ENCODE results near the gene ZNF653.
"Not testable (repeated sequence)": the region's sequence is repeated elsewhere in the genome, so short reads cannot be mapped to it uniquely, and the experiment has no call there.

Gene ZNF653

DNA sequence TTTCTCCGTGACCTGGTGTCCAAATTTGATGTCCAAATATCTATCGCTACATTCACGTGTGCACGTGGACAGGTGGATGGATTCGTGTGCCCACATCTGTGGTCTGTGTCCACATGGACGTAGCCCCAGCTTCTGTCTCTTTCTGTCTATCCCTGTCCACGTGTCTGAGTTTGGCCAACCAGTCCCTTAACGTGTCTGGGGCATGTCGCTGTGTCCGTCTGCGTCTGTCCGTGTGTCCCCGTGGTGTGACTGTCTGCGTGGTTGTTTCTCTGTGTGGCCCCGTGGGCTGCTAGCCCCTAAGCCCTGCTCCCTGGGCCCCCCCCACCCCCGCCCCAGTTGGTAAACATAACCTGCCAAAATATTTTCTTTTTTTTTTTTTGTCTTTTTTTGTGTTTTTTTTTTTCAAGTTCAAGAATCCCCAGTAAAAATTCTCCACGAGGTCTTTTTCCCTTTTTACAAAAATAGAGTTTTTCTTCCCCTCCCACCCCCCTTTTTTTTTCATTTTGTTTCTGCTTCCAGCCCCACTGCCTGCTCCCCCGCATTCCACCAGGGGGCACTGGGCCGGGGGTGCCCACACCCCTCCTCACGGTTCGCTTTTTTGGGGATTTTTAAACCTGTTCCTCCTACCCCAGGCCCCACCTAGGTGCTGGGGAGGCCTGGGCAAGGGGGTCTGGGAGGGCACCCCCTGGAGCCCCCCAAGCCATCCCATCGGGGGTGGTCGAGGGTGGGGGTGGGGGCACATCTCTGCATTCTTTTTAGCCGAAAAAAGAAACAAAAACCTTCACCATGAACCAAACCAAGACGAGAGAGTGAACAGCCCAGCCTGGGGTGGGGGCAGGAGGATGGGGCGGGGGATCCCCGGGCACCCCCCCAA is 51.9 kb downstream of the ZNF653 start:
- DNase-seq, result no peak

DNA sequence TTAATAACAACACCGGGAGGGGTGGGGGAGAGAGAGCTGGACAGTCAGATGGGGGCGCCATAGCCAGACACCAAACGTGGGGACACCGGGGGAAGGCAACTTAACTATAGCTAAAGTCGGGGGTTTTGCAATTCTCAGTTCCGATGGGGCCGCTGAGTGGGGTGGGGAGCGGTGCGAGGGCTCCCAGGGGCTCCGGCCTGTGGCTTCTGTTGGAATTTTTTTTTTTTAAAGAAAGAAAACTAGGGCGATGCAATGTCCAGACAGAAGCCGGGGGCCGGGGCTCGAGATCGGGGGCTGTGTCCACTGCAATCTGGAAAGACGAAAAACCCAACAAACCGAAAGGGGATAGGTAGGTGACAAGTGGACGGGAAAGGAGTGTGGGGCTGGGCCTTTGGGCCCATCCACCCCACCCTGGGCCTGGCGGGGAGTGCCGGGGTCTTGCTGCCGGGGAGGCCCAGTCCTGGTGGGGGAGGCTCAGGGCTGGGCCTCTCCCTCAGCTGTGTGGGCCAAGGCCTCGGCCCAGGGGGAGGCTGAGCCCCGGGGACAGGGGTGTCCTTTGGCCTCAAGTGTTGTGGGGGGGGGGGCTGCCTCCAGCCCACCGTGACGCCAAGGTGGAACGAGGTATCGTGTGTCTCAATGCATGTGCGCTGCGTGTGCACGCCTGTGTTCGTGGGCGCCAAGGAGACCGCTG is 52.9 kb downstream of the ZNF653 start:
- DNase-seq, result no peak

DNA sequence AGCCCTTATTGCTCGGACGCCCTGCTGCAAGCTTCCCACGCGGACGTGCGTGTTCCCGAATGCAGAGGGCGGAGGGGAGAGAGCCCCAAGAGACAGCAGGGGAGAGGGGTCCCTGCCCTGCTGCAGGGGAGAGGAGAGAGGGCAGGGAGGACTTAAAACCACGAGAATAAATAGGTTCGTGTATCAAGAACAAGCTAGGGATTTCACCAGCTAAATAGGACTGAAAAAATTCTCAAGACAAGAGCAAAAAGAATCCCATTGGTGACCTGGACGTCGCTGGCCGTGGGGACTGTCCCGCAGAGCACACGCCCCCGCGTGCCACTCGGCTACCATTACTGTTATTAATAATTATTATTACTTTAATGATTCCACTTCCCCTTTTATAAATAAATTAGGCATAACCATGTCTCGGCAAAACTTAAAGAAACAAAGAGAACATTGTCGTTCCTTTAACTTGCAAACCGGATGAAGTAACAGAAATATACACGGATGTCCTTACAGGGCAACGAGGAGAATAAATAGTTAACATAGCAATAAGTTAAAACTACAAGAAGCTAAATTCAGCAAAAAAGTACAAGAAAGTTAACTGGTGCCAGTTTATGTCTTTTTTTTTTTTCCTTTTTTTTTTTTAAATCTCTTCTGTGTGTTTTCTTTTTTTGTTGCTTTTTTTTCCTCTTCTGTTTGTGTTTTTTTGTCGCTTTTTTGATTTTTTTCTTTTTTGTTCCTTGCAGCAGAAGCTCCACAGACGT is 53.6 kb downstream of the ZNF653 start:
- no peak for DNase-seq

DNA sequence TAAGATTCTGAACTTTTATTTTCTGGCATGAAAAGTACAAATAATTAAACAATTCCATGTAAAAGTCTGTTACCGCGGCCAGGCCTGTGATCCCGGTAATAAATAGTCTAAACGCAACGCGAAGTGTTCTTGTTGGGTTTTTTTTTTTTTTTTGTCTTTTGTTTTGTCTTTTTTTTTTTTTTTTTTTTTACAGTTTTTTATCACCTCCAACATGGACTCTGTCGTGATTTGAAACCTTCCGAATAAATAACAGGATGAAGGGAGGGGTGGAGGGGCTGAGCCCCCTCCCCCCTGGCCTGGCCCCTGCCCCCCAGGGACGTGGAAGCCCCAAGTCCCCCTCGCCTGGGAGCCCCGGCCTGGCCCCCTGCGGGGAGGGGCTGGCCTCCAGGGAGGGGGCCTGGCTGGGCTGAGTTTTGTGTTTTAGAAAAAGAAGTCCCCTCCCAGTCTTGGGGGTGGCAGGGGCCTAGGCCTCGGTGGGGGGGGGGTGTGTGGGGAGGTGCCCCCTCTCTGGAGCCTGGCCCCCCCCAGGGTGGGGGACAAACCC is 54.2 kb downstream of the ZNF653 start:
- no peak for DNase-seq

DNA sequence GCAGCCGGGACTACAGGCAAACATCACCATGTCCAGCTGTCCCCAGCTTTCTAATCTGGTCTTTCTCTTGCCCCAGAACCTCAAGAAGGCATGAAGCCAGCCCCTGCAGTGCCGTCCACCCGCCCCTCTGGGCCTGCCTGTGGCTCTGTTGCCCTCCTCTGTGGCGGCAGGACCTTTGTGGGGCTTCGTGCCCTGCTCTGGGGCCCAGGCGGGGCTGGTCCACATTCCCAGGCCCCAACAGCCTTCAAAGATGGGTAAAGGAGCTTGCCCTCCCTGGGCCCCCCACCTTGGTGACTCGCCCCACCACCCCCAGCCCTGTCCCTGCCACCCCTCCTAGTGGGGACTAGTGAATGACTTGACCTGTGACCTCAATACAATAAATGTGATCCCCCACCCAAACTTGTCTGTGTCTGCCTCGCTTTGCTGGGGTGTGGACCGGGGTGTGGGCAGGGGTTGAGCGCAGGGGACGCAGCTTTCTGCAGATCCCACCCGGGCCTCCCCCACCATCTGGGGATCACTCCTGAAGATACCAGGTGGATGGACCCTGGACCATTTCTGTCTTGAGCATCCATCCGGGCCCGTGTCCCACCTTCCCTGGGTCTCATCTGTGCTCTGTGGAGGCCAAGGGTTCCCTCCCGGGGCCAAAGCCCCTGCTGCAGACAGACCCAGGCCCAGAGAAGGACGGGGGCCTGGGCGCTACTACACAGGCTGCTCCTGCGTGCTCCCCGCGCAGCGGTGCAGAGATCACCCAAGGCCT is 54.9 kb downstream of the ZNF653 start:
- DNase-seq, result no peak

DNA sequence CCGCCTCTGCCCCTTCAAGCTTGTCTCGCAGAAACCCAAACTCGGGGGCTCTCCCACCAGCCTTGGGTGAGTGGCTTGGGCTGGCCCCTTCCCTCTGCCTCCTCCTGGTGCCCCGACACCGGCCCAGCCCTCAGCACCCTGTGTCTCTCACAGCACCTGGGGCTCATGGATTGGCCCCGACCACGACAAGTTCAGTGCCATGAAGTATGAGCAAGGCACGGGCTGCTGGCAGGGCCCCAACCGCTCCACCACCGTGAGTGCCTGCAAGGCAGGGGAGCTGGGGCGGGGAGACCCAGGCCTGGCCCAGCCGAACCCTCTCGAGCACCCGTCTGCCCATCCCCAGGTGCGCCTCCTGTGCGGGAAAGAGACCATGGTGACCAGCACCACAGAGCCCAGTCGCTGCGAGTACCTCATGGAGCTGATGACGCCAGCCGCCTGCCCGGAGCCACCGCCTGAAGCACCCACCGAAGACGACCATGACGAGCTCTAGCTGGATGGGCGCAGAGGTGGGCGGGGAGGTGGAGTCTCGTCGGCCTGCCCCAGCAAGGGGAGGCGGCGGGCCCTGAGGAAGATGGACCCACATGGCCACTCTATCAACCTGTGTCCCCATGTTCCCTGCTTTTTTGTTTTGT is 56.6 kb downstream of the ZNF653 start:
- no peak for DNase-seq

DNA sequence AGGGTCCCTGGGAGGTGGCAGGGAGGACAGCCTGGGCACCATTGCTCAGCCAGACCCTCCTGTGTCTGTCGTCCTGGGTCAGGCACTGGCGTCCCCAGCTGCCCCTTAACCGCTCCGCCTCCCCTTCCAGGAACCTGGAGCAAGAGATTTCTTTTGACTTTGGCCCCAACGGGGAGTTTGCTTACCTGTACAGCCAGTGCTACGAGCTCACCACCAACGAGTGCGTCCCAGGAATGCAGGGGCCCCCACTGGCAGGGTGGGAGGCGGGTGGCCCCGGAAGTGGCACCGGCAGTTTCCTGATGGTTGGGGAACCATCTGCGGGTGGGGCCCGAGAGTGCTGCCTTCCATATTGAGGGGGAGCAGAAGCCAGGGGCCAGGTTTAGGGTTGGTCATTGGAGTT is 57.2 kb downstream of the ZNF653 start:
- no peak for DNase-seq

DNA sequence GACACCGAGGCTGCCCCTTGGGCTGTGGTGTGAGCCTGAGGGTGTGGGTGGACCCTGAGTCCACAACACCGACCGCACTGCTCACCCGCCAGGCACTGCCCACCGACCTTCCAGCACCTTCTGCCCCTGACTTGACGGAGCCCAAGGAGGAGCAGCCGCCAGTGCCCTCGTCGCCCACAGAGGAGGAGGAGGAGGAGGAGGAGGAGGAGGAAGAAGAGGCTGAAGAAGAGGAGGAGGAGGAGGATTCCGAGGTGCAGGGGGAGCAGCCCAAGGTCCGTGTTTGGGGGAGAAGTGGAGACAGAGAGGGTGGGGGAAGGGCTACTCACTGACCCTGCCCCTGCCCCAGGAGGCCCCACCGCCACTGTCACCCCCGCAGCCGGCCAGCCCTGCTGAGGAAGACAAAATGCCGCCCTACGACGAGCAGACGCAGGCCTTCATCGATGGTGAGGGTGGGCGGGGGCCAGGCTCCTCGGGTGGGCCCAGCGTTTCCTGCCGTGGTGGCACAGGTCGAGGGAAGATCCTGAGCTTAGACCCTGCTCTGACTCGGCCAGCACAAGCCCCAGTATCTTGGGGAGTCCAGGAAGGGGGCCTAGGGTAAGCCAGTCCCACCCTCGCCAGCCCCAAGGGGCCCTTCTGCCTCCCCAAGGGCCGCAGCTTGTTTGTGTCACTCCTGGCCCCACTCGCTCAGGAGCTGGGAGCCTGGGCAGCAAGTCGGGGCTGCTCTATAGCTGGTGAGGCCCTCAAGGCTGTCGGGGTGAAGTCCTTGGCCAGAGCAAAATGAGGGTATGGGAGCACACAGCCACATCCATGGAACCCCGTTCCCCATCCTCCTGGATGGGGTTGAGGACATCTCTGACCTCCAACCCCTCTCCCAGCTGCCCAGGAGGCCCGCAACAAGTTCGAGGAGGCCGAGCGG is 58.0 kb downstream of the ZNF653 start:
- DNase-seq, result no peak

DNA sequence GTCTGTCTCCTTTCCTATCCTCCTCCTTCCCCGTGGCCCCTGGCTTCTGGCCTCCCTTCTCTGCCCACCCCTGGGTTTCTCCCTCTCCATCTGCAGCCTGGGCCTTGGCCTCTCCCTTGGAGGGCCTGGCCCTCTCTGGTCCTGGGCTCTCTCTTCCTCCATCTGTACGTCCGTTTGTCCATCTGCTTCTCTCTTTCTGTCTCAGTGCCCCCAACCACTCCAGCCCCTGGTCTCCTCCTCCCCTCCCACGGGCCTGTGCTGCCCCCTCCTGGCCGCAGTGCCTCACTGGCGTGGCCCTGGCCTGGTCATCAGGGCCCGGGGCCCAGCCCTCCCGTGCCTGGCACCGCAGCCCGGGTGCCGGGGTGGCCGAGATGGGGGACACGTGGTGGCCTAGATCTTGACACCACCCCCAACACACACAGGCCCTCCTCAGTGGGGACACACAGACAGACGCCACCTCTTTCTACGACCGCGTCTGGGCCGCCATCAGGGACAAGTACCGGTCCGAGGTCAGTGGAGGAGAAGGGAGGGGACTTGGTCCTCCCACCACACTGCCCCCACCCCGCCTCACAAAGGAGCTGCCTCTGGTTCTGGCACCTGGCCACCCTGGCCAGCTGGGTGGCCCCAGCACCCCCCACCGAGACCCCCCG is 58.9 kb downstream of the ZNF653 start:
- DNase-seq, result peak; percentile 35

DNA sequence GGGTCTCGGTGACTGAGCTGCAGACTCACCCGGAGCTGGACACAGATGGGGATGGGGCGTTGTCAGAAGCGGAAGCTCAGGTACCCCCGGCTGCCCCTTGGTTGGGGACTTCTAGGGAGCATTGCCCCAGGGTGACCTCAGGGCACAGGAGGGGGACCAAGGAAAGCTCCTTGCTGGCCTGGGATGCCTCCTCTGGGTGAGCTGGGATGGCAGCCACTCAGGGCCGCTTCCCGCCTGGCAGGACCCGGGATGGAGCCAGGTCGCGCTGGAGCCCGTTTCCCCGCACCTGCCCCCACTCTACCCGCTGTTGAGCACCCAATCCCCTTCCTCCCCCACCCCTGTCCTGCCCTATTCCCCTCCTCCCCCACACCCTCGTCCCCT is 59.4 kb downstream of the ZNF653 start:
- DNase-seq, result no peak

DNA sequence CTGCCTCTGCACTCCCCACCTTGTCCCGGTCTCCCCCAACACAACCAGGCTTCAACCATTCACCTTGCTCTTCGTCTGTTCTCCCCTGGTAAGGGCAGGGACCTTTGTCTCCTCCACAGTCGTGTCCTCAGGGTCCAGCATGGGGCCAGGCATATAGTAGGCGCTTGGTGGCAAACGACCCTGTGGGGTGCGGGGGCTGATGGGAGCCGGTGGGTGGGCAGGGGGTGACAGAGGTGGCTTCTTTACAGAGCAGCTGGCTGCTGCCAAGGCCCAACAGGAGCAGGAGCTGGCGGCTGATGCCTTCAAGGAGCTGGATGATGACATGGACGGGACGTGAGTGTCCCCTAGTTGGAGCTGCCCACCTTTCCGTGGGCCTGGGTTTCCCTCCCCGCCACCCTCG is 60.5 kb downstream of the ZNF653 start:
- DNase-seq, result no peak

DNA sequence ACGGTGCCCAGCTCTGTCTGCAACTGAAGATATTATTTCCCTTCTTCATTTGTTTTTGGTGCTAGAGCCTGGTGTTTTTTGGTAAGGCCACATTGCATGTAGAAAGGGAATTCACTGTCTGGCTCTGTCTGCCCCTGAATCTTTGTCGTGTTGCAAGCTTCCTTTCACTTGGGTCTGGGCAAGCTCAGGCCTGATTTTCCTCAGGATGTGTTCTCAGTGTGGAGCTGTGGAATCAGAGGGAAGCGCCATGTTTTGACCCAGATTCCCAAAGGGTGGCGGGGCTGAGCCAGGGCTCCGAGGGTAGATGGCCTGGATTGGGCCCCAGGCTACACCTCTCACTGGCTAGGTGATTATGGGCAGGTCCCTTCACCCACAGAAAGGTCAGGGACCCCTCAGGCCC is 61.6 kb downstream of the ZNF653 start:
- no peak for DNase-seq

DNA sequence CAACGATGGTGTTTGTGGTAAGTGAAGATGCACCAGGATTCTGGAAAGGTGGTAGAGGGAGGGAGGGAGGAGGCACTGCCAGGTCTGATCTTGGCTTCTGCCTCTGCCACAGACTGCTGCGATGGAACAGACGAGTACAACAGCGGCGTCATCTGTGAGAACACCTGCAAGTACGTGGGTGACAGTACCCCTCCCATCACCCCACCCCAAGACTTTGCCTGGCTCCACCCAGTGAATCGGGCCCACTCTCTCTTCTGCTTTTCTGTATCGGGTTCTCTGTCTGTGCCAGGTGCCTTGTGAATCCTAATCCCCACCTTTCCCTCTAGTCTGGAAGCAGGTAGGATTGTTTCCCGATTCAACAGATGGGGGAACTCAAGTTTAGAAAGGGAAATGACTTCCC is 67.7 kb downstream of the ZNF653 start:
- no peak for DNase-seq

DNA sequence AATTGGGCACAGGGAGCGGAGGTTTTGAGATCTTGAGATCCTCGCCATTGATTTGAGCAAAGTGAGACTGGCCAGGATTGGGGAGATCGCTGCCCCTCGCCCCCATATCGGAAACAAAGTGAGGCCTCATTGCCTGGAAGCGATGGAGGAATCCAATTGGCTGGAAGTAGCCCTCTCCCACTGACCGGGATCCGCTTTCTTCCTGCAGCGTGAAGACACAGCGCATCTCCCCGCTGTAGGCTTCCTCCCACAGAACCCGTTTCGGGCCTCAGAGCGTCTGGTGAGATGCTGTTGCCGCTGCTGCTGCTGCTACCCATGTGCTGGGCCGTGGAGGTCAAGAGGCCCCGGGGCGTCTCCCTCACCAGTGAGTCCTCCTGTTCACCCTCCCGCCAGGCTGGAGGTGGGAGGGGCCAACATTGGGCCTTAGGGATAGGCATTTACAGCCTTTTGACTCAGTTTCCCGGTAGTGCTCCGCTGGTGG is 69.8 kb downstream of the ZNF653 start:
- DNase-seq, result peak; percentile 24

DNA sequence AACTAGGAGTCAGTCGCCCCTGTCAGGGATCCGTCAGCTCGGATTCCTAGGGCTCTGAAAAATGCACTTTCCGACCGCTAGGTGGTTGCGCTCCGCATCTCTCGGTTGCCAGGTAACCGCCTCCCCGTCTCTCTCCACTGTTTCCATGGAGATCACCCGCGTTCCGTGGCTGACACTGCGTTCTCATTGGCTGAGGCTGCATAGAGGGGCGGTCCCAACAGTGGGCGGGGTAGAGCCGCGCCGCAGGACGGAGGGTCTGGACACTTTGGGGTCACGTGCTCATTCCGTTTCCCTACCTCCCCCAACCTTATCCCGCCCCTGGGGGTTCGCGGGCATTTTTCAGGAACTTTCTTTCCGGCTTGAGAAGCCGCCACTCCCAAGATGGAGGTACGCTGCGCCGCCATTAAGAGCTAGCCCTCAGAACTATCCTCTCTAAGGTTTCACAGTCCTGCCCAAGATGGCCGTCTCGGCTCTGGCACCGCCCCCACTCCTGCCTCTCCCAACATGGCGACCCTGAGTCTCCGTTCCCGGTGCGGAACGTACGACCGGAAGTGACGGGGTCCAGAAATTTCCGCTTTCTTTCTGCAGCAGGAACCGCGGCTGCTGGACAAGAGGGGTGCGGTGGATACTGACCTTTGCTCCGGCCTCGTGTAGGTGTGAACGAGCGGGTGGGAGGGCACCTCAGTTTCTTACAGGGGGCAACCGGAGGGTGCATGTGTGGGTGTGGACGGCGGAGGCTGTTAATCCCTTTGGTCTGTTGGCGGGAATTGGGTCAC is 70.4 kb downstream of the ZNF653 start, which contains the start of the genes ODAD3 and PRKCSH:
Gene ODAD3, minus strand, starts transcription at position 65 of the 776 bp plus-strand sequence. CDS start 105 bp downstream, outside the sequence.
Gene PRKCSH, plus strand, starts transcription at position 579 of the 776 bp plus-strand sequence. CDS start 483 bp downstream, outside the sequence.
- DNase-seq, result peak; percentile 100

DNA sequence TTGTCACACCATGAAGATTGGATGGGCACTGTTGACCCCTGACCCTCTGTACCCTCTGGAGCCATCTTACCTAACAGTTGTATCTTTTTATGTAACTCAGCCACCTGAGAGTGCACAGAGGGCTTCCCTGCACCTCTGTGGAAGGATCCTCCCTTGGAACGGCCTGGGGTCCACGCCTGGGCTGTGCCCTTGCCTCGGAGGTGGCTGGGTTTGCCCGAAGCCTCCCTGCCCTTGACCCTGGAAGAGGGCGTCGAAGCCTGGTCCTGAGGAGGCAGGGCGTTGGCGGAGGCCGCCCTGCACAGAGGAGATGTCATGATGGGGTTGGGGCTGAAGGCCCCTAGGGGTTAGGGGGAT is 71.0 kb downstream of the ZNF653 start:
- no peak for DNase-seq

DNA sequence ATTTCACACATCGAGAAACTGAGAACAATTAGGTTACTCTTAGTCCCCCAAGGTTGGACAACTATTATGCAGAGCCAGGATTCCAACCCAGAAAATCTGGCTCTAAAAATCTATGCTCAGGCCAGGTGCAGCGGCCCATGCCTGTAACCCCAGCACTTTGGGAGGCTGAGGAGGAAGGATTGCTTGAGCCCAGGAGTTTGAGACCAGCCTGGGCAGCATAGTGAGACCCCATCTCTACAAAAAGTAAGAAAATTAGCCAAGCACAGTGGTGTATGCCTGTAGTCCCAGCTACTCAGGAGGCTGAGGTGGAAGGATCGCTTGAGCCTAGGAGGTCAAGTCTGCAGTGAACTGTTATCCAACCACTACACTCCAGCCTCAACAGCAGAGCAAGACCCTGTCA is 72.1 kb downstream of the ZNF653 start:
- not testable (repeated sequence) for DNase-seq
